Glomerular visceral epithelial cell (primary cell): ENCODE results near the gene ELMO1.

Experiments
- DNase-seq: peaks from one replicate; pipeline ENCODE4 v3.0.0-alpha.2; 2016; ENCODE audit errors: extremely low spot score

Gene ELMO1

GRCh38 chr7:37267251-37267650 lies 181.4 kb downstream of the ELMO1 start:
- DNase-seq, result no peak

- no peak for DNase-seq
These were observed 182.8 kb downstream of the ELMO1 start for GRCh38 chr7:37265876-37266275.

GRCh38 chr7:37265006-37265405 lies 183.7 kb downstream of the ELMO1 start:
- DNase-seq, result no peak

GRCh38 chr7:37262181-37262580 lies 186.5 kb downstream of the ELMO1 start:
- no peak for DNase-seq

- DNase-seq, result no peak
These were observed 189.3 kb downstream of the ELMO1 start for GRCh38 chr7:37259319-37259821.

- DNase-seq, result no peak
These were observed 192.0 kb downstream of the ELMO1 start for GRCh38 chr7:37256631-37257030.

- no peak for DNase-seq
These were observed 193.2 kb downstream of the ELMO1 start for GRCh38 chr7:37255327-37255944.

- no peak for DNase-seq
These were observed 197.4 kb downstream of the ELMO1 start for GRCh38 chr7:37251222-37251621.

GRCh38 chr7:37249240-37249639 lies 199.4 kb downstream of the ELMO1 start:
- DNase-seq, result no peak

- DNase-seq, result no peak
These were observed 200.2 kb downstream of the ELMO1 start for GRCh38 chr7:37248396-37248861.

- no peak for DNase-seq
These were observed 200.8 kb downstream of the ELMO1 start for GRCh38 chr7:37247861-37248260.

GRCh38 chr7:37245590-37245989 lies 203.1 kb downstream of the ELMO1 start:
- no peak for DNase-seq

- no peak for DNase-seq
These were observed 211.8 kb downstream of the ELMO1 start for GRCh38 chr7:37236906-37237305.

GRCh38 chr7:37235813-37236212 lies 212.9 kb downstream of the ELMO1 start:
- no peak for DNase-seq

- no peak for DNase-seq
These were observed 213.7 kb downstream of the ELMO1 start for GRCh38 chr7:37234928-37235327.

GRCh38 chr7:37234334-37234733 lies 214.3 kb downstream of the ELMO1 start:
- DNase-seq, result no peak

GRCh38 chr7:37231613-37232012 lies 217.1 kb downstream of the ELMO1 start:
- no peak for DNase-seq

- no peak for DNase-seq
These were observed 218.4 kb downstream of the ELMO1 start for GRCh38 chr7:37230221-37230620.

- DNase-seq, result no peak
These were observed 219.3 kb downstream of the ELMO1 start for GRCh38 chr7:37229381-37229780.

GRCh38 chr7:37225285-37225969 lies 223.2 kb downstream of the ELMO1 start:
- DNase-seq, result no peak

GRCh38 chr7:37224746-37225145 lies 223.9 kb downstream of the ELMO1 start:
- no peak for DNase-seq

- no peak for DNase-seq
These were observed 228.0 kb downstream of the ELMO1 start for GRCh38 chr7:37220664-37221063.

- DNase-seq, result no peak
These were observed 229.7 kb downstream of the ELMO1 start for GRCh38 chr7:37218956-37219355.
